Mononuclear cell (primary cell): ENCODE measurements around the gene PRRC2B. TPM values are rescaled to one million over a fixed set of nuclear protein-coding genes. Genes with fewer than 3 reads are reported as not detected.

Source experiments
- H3K27me3 ChIP-seq: 2 replicates; pipeline ENCODE4 v1.6.0; 2011; ENCODE audit warnings: low read length, control low read depth; ENCODE audit not compliant: insufficient read depth
- H3K4me1 ChIP-seq: 2 replicates; pipeline ENCODE4 v1.5.1; 2011; ENCODE audit warnings: mild to moderate bottlenecking, low read length, control low read depth; ENCODE audit not compliant: insufficient read depth
- H3K4me3 ChIP-seq: 2 replicates; pipeline ENCODE4 v1.5.1; 2011; ENCODE audit warnings: mild to moderate bottlenecking, low read length, moderate library complexity
- H3K9me3 ChIP-seq: 2 replicates; pipeline ENCODE4 v1.5.1; 2011; ENCODE audit warnings: low read depth, mild to moderate bottlenecking, control low read depth, low read length
- total RNA-seq: library from RNA; depleted of rRNA; stranded (reverse); fragments of >200 nt; gene quantifications from one replicate; pipeline ENCODE4 v1.2.3, GENCODE V29; 2012

PRRC2B gene
- total RNA-seq, 1 donor = 86.0 TPM

DNA sequence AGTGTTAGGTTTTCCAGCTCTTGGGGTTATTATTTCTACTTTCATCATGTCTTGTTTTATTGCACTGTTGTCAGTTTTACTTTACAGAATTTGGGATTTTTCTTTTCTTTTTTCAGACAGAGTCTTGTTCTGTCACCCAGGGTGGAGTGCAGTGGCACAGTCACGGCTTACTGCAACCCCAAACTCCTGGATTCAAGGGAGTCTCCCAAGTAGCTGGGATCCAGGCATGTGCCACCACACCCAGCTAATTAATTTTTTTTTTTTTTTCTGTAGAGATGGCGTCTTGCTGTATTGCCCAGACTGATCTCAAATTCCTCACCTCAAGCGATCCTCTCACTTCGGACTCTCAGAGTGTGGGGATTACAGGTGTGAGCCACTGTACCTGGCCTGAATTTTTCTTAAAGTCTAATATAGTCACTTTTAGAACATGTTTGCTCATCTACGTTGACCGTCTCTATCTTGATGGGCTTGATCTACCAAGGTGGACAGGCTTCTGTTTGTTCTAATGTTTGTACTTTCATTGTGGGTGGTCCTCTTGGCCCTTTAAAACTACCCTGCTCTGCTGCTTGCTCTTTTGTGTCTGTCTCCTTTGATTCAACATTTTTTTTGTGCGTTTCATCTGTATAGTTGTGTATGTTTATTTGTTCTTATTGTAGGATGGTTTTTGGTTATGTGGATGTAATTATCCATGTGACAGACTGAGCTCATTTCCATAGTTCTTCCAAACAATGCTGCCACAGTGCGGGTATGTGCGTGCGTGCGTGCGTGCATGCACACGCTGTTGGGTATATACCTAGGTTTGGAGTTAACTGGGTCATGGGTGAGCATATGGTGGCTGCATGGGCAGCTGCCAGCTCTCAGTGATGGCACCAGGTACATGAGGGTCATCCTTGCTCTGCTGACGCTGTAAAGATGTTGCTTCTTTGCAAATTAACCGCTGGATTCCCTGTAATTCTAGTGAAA is 18.1 kb downstream of the PRRC2B start:
- peaks cover 53% of the 10 kb centered on the region for H3K4me1 ChIP-seq
- H3K9me3 ChIP-seq = no peaks in the 10 kb centered on the region
- H3K4me3 ChIP-seq = no peak overlapping the region
- H3K27me3 ChIP-seq = no peaks in the 10 kb centered on the region

DNA sequence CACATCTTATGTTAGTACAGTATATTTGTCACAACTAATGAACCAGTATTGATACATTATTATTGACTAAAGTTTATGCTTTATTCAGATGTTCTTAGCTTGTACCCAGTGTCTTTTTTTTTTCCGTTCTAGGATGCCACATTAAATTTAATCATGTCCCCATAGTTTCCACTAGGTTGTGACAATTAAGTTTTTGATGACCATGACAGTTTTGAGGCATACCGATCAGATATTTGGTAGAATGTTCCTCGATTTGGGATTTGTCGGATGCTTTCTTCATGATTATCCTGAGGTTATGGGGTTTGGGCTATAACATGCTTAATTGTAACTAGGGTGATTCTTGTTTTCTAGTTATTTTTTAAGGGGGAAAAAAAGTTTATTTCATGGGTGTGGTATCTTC is 22.6 kb downstream of the PRRC2B start:
- Histone ChIP-seq H3K9me3 (no peaks in the 10 kb centered on the region), H3K4me1 (peaks cover 57% of the 10 kb centered on the region), H3K4me3 (no peak overlapping the region), H3K27me3 (no peaks in the 10 kb centered on the region)

DNA sequence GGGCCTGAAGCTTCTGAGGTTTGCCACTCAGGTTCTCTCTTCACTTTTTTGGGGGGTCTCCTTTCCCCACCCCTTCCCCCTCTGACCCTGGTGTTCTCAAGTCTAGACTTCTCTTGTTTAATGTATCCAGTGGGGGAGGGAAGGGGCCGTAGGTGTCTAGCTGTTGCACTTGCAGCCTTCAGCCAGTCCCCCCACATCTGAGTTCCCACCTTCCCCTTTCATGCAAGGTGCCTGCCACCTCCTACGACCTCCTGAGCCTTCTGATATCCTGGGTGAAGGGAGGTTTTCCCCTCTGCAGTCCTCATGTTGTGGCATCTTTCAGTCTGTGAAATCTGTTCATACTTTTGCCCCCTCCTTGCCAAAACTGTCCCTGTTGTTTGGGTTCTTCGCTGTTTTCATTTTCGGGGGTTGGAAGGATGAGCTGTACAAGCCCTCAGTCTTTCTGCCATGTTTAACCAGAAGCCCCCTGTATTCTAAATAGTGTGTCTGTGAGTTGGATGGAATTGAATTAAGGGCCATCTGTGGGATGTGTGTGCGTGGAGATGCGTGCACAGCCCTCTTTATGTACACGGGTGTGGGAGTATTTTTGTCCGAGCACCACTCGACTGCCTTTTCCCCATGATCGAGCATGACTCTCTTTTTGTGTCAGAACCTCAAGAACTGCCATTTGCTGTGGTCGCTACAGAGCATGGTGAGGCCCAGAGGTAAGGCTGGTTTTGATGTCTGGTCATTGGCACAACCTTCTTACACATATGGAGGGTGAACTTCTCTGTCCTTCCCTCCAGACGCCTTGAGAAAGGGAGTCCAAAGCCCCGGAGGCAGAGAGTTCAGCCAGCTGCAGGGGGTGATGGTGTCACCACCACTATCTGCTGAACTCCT is 23.6 kb downstream of the PRRC2B start:
- H3K9me3 ChIP-seq = no peaks in the 10 kb centered on the region
- peaks cover 59% of the 10 kb centered on the region for H3K4me1 ChIP-seq
- H3K27me3 ChIP-seq = no peaks in the 10 kb centered on the region
- no peak overlapping the region for H3K4me3 ChIP-seq

DNA sequence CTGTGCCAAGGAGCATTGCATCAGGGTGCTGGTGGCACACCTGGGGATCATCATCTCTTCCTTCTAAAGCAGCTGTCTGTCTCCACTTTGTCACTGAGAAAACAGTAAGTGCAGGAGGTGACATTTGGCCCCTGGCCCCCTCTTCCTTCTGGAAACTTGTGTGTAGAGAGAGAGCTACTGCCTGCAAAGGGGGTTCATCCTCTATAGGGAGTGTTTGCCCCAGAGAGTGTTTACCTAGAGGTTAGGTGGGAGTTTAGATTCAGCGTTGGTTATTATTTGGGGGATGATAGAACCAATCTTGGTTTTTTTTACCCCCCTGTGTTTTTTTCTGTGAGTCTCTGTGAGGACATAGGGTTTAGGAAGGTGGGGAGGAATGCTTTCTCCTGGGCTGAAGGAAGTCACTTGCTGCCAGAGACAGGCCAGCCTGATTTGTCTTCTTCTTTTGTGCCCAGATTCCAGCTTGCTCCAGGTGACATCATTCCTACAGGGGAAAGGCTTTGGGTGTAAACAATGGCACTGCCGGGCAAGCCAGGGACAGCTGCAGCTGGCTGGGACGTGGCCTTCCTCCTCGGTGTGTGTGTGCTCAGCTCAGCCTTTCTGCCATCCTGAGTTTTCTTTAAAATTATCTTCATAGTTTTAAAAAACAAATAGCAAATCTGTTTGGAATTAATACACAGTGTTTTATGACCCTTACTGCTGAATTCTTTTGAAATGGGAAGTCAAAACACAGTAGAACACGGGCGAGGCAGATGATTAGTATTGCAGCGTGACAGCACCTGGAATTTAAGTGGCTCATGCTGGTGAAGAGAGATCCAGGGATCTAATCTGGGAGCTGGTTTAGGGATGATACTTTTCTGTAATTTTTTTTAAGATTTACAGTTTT is 24.5 kb downstream of the PRRC2B start:
- H3K4me1 ChIP-seq = peaks cover 68% of the 10 kb centered on the region
- H3K27me3 ChIP-seq = no peaks in the 10 kb centered on the region
- no peaks in the 10 kb centered on the region for H3K9me3 ChIP-seq
- H3K4me3 ChIP-seq = no peak overlapping the region

DNA sequence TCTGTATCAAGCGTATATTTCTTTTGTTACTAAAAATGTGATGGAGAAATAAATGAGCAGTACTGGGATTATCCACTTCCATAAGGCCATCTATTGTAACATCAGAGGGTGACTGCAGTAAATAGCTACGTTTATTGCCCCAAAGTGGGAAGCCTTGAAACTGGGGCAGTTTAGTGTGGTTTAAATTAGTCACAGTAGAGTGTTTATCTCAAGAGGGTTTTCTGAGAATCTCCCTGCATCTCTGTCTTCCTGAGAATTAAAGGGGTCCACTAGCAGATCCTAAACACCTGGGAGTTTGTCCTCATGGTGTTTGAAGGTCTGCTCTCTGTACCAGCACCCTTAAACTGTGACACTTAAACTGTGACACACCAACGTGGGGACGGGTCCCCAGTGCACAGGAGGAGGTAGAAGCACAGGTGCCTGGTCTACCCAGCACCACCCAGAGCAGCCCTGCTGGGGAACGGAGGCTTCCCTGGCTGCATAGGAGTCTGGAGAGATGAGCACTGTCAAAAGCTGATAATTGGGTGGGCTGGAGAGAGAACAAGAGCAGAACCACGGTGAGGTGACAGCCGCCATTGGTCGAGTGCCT is 25.2 kb downstream of the PRRC2B start:
- no peaks in the 10 kb centered on the region for H3K9me3 ChIP-seq
- peaks cover 73% of the 10 kb centered on the region for H3K4me1 ChIP-seq
- no peaks in the 10 kb centered on the region for H3K27me3 ChIP-seq
- H3K4me3 ChIP-seq = no peak overlapping the region

DNA sequence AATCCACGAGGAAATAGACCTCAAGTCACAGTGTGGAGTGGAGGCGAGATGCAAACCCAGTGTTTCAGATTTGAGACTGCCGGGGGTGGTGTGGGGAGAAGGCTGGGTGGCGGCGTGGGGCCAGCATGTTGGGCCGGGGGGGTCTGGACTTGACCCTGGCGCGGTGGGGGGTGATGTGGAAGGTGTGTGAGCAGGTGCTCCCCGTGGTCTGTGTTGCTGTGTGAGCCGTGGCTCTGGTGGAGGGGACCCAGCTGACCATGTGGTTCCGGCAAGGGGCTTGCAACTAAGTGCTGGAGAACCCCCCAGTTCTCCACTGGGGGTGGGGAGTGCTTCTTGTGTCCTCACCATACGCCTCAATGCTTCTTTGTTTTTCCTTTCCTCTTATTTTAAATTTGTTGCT is 25.8 kb downstream of the PRRC2B start:
- H3K4me3 ChIP-seq = no peak overlapping the region
- H3K4me1 ChIP-seq = peaks cover 73% of the 10 kb centered on the region
- H3K27me3 ChIP-seq = no peaks in the 10 kb centered on the region
- no peaks in the 10 kb centered on the region for H3K9me3 ChIP-seq

DNA sequence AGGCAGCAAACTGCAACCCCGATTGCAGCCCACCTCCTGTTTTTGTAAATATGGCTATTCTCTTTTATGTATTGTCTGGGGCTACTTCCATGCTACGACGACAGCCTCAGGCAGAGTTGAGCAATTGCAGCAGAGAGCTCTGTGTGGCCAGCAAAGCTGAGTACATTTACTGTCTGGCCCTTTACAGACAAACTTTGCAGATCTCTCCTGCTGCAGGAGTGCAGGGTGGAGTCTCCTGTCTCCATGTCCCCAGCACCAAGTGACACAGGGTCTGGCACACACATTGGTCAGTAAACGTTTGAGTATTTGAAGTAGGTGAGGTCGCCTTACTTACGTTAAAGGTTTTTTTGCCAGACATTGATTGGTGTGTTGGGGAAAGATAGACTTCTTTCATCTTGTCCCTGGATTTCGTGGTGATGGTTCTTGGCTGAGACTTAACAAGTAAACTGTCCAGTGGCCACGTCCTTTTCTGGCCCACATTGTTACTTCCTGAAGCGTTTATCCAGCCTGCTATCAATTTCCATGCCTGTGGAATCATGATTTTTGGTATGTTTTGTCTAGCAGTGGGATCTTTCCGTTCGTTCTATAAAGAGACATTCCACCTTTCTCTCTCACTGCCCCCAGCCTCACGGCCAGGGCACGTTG is 27.2 kb downstream of the PRRC2B start:
- Histone ChIP-seq H3K4me3 (no peak overlapping the region), H3K4me1 (peaks cover 68% of the 10 kb centered on the region)

DNA sequence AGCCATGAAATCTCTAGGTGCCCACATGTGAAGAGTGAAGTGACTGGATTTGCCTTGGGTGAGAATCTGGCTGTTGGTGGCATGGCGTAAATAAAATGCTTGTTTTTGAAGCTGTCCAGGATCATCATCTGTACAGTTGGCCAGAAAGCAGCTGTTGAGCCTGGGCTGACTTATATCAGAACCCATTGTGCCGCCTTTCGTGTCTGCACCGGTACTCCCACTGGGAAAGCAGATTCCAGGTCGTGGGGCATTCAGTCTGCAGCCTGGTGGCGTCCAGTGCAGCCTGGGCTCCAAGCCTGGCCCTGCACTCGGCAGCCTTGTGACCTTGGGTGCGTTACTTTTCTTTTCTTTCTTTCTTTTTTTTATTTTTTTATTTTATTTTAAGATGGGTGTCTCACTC is 27.8 kb downstream of the PRRC2B start:
- Histone ChIP-seq H3K4me1 (peaks cover 69% of the 10 kb centered on the region), H3K27me3 (no peaks in the 10 kb centered on the region), H3K4me3 (no peak overlapping the region), H3K9me3 (no peaks in the 10 kb centered on the region)

More for the DNA sequence above, 27.2 kb downstream of the PRRC2B start:
- no peaks in the 10 kb centered on the region for H3K27me3 ChIP-seq
- no peaks in the 10 kb centered on the region for H3K9me3 ChIP-seq

DNA sequence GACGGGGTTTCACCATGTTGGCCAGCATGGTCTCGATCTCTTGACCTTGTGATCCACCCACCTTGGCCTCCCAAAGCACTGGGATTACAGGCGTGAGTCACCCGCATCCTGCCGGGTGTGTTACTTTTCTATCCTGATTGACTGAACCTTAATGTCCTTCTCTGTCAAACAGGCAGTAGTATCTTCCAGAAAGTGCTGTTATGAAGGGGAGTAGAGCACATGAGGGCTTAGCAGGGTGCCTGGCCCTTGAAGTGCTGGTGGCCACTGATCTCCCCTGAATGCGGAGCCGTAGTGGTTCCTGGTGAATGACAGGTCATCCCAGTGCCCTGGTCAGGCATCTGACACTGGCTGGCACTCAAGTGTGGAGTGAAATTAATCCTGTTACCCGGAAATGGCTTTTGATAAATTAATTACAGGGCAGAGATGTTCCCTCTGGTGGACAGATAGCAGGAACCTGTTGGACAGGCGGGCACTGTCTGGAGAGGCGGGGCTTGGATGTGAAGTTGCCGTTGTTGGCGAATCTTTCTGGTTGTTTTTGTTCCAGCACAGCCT is 28.4 kb downstream of the PRRC2B start:
- Histone ChIP-seq H3K4me1 (peaks cover 65% of the 10 kb centered on the region), H3K9me3 (no peaks in the 10 kb centered on the region), H3K4me3 (no peak overlapping the region), H3K27me3 (no peaks in the 10 kb centered on the region)

DNA sequence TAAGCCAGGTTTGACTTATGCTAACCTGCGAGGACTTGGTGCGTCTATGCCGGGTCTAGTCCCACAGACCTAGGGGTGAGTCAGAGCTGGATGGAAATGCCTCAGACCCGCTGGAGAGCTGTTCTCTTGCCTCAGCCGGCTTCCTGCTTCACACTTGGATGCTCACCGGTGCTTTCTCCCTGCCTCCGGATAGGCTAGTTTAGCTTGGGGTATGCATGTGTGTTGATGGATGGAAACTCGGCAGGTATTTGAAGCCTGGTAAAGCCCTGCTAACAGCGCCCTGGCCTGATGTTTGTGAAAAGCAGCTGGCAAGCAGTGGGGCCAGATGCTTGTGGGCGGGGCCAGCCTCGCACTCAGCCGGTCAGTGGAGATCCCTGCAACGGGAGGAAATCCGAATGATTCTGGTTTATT is 29.3 kb downstream of the PRRC2B start:
- H3K9me3 ChIP-seq = no peaks in the 10 kb centered on the region
- H3K4me1 ChIP-seq = peaks cover 57% of the 10 kb centered on the region
- no peaks in the 10 kb centered on the region for H3K27me3 ChIP-seq
- H3K4me3 ChIP-seq = no peak overlapping the region

DNA sequence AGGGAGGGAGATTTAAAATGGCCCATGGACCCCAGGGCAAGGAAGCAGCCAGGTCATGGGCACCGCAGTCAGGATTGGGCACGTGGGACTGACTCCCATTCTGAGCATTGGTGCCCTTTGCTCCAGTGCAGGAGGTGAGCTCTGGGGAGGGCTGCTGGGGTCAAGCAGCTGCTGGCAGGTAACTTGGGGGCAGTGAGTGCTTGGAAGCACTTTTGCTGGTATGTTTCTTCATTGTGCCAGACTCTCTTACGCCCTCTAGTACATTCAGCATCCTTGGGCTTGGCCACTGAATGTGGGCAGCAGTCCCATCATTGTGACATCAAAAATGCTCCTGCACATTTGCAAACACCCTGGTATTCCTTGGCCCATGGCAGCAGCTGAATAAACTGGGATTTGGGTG is 32.7 kb downstream of the PRRC2B start:
- H3K9me3 ChIP-seq = no peaks in the 10 kb centered on the region
- H3K4me1 ChIP-seq = peaks cover 41% of the 10 kb centered on the region
- no peaks in the 10 kb centered on the region for H3K27me3 ChIP-seq
- H3K4me3 ChIP-seq = no peak overlapping the region

DNA sequence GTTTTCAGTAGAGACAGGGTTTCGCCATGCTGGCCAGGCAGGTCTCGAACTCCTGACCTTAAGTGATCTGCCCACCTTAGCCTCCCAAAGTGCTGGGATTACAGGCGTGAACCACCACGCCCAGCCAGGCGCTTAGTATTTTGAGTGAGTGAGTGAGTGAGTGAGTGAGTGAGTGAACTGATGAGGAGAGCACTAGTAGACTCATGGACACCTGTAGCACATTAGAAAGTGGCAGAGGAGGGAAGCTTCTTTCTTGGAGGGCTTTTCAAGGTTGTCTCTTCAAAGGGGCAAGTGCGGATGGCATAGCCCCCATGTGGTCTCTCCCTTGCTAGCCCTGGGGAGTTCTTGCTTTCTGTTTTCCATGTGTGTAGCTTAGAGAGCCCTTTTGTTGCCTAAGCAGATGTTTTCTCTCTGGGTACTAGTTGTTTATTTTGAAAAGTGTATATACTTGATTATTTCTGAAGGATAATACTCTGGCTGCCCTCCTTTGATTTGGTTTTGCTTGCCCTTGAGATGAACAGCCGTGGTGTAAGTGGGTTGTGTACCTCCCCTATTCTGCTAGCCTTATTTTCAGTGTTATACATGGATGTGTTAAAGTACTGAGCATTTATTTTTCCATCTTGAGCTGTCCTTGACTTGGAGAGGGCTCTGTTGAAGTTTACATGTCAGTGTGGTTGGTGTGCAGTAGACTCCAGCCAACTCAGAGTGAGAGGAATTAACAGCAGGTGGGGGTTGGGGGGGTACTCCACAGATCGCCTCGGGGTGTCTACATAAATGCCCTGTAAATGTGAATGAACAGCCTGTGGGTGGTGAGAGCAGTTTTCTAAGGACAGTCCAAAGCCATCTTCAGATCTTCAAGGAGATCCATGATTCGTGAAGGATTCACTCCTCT is 35.5 kb downstream of the PRRC2B start:
- Histone ChIP-seq H3K4me1 (peaks cover 20% of the 10 kb centered on the region), H3K9me3 (no peaks in the 10 kb centered on the region), H3K4me3 (no peak overlapping the region), H3K27me3 (no peaks in the 10 kb centered on the region)

DNA sequence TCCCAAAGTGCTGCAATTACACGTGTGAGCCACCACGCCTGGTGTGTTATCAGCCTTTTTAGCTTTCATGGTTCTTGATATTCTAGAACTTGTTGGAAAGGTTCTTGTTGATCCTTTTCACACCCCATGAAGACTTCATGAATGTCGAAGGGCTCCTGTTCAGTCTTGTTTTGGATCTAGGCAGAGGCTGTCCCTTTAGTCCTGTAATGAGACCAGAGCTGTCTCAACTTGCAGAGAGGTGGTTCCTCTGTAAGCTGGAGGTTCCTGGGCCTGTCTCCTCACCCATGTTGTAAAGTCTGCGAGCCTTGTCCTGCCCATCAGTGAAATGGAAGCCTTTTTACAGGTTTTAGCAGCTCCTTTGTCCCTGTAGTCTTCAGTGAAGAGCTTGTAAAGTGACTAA is 38.2 kb downstream of the PRRC2B start:
- no peak overlapping the region for H3K4me3 ChIP-seq

More for the DNA sequence above, 38.2 kb downstream of the PRRC2B start:
- peaks cover 17% of the 10 kb centered on the region for H3K4me1 ChIP-seq
- H3K27me3 ChIP-seq = no peaks in the 10 kb centered on the region
- H3K9me3 ChIP-seq = no peaks in the 10 kb centered on the region
